HG03442 (cell line): ENCODE results near the gene KLHL29.
"Not testable (repeated sequence)": the region's sequence is repeated elsewhere in the genome, so short reads cannot be mapped to it uniquely, and the experiment has no call there.

Experiments
- ATAC-seq: cut with Tn5 transposase; IDR thresholded peaks from one replicate; pipeline ENCODE4 v1.9.1; 2021; ENCODE audit warnings: mild to moderate bottlenecking, moderate library complexity; ENCODE audit not compliant: unreplicated experiment

KLHL29 gene

DNA sequence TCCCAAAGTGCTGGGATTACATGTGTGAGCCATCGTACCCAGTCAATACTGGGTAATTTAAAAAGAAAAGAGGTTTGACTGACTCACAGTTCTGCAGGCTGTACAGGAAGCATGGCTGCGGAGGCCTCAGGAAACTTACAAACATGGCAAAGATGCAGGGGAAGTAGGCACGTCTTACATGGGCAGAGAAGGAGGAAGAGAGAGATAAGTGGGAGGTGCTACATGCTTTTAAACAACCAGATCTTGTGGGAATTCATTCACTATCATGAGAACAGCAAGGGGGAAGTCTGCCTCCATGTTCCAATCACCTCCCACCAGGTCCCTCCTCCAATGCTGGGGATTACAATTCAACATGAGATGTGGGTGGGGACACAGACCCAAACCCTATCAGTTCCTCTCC is 349.4 kb downstream of the KLHL29 start:
- ATAC-seq, result no peak

DNA sequence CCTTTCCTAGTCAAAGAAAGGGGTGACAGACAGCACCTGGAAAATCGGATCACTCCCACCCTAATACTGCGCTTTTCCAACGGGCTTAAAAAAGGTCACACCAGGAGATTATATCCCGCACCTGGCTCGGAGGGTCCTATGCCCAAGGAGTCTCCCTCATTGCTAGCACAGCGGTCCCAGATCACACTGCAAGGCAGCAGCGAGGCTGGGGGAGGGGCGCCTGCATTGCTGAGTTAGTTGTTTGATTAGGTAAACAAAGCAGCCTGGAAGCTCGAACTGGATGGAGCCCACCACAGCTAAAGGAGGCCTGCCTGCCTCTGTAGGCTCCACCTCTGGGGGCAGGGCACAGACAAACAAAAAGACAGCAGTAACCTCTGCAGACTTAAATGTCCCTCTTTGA is 351.8 kb downstream of the KLHL29 start:
- not testable (repeated sequence) for ATAC-seq

DNA sequence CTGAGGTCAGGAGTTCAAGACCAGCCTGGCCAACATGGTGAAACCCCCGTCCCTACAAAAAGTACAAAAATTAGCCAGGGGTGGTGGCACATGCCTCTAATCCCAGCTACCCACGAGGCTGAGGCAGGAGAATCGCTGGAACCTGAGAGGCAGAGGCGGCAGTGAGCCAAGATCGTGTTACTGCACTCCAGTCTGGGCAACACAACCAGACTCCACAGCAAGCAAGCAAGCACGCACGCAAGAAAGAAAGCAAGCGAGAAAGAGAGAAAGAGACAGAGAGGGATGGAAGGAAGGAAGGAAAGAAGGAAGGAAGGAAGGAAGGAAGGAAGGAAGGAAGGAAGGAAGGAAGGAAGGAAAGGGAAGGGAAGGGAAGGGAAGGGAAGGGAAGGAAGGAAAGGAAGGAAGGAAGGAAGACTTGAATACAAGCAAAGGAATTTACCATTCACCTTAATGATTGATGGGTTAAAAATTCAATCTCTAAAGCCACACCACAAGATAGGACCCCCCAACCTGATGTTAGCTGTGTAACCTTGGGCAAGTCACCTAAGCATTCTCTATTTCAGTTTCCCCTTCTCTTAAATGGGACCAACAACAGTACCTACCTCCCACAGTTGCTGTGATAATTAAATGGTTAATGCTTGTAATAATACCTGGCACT is 360.2 kb downstream of the KLHL29 start:
- ATAC-seq, result peak; percentile 10

DNA sequence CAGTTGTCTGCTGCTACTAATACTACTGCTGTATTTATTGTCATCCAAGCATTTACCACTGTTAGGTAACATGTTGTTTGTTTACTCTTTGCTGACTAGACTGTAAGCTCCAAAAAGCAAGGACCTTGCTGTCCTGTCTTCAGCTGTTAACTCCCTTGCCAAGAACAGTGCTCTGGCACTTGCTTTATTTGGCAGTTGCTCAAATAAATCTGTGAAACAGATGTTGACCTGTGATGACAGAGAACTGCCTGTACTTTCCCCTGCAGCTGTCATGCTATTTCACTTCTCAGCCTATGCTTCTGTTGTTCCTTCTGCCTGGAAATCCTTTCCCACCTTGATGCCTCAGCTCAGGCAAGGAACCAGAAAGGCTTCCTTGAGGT is 360.7 kb downstream of the KLHL29 start:
- peak; percentile 47 for ATAC-seq

DNA sequence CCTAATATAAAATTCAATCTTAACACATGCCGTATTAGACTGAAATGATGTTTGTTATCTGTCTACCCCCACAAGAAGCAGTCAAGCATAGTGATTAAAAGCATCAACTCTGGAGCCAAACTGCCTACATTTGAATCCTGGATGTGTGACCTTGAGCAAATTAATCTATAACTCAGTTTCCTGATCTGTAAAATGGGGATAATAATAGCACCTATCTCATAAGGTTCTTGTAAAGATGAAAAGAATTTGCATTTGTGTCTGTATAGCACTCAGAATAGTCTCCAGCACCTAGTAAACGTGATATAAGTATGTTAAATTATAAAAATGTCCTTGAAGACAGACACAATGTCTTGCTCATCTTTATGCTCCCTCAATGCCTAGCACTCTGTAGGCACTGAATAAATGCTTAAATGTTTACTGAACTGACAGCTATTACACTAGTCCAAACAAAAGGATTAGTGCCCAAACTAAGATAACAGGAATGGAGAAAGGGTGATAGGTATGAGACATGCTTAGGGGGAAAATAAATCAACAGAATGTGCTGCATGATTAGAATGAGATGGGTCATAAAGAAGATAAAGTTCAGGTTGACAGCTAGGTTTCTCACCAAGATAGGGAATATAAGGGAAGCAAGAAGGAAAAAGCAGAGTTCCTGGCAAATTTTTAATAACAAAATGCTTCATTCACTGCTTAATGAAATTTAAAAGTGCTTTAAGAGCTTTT is 361.3 kb downstream of the KLHL29 start:
- ATAC-seq, result peak; percentile 24

DNA sequence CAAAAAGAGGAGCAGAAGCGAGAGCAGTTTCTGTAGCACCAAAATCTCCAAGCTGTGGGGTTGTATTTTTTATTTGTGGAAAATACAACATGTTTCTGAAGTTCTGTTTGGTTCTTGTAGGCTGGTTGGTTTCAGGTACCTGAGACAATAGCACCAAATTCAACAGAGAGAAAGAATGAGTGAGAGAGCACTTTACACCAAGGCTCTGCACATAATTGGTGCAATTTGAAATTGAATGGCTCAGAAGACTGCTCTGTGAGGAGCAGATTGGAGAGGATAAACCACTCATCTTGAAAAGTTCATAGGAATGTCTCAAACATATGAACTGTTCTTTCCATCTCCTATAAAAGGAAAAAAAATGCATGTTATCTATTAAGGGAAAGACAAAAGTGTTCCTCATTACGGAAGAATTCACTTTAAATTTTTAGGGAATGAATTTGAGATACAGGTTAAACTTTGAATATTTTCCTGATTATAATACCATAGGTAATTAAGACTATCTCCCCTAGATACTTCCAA is 366.8 kb downstream of the KLHL29 start:
- no peak for ATAC-seq

DNA sequence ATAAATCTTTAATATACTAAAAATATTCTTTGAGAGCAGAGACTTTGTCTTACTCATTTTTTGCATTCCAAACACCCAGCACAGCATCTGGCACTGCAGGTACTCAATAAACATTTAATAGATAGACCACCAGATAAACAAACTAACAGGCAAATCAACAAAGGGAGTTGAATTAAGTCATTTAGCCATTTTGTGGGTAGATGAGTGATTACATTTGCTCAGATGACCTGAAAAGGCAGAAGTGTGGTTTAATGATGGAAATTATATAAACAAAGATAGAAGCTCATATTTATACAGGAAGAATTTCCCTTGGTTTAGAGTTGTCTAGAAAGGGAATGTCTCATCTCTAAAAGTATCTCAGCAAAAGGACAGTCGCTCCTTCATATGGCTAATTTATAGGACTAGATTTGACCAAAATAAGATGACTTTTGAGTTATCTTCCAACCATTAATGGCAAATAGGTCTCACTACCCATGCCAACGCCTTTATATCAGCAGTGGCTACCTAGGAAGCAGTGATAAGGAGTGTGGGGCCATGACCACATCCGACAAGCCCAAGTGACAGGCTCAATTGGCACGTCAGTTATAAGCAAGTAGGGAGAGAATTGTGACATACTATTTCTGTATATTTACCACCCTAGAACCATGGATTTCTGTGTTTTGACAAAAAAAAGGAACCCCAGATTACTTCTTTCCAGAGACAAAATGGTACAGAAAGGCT is 368.5 kb downstream of the KLHL29 start:
- ATAC-seq, result no peak

DNA sequence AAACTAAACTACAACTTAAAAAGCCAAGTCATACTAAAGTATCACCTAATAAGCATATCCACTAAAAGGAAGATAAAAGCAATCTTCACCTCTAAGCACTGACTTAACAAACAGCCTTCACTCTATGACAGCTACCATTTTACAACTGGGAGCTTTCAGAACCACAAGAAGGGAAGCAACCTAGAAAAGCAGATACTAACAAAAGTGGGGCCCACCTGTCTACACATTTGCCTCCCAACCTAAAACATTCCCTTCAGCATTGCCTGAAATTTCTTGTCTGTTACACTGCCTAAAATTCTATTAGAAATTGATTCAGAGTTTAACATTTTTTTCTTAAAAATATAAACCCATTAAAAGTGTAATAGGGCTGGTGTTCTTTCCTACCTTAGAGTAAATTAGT is 370.0 kb downstream of the KLHL29 start:
- ATAC-seq, result no peak

DNA sequence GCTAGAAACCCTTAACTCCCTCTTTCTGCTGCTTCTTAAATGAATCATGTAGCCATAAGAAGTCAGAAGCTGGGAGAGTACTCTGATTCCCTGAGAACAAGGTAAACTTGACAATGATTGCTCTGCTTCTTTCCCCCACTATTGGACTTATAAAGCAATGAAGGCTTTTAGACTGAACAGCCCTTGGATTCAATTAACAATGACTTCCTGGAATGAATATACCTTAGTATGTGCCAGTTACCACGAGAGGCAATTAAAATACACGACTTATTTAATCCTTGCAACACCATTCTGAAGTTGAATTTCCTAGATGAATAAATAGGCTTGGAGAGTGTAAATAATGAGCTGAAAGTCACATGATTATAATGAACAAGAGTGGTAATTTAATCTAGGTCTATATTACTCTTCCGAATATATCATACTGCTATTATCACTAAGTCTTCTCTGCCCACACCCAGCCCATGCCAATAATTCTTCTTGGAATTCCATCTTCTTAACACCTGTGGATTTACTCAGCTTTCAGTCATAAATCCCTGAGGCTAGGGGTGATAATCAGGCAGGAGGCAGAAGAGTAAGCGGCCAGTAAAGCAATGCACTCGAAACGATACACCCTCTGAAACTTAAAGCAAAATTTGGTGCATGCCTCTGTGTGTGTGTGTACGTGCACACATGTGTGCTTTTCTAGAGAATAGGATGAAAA is 371.8 kb downstream of the KLHL29 start:
- ATAC-seq, result no peak

DNA sequence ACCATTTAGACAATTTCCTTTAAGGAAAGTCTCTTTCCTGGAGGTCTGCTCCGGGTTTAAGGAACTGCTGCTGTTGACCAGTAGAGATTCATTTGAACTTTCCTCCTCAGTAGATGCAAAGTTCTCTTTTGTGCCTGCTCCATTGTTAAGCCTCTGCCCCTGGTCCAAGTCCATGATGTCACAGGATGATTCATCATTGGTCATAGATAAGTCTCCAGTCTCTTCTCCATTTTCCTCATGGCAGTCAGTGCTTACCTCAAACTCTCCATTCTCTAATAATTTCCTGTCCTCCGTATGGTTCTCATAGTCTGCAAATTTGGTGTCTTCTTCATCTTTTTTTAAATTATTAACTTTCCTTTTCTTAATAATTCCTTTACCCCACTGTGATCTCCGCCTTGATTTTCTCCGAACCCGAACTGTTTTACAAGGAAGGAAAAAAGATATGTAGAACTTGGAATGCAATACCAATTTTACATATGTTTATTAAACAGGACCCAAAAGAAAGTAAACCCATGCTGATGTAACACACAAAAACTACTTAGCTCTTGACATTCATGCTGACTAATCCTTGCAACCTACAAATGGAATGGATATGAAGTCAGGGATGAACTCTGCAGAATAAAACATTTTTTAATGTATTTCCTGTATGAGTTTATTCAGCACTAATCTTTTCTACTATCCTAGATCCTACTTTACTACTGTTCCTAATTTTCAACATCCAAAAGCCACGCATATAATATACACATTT is 372.9 kb downstream of the KLHL29 start:
- ATAC-seq, result no peak
